GM18502 (cell line): ENCODE results near the gene KCNQ1.
A peak's percentile ranks its signal among the peaks of the same experiment; 100 is the strongest.

Experiments
- ATAC-seq: cut with Tn5 transposase; IDR thresholded peaks from one replicate; pipeline ENCODE4 v1.9.1; 2021; ENCODE audit warnings: mild to moderate bottlenecking; ENCODE audit not compliant: unreplicated experiment, poor library complexity

KCNQ1 gene

DNA sequence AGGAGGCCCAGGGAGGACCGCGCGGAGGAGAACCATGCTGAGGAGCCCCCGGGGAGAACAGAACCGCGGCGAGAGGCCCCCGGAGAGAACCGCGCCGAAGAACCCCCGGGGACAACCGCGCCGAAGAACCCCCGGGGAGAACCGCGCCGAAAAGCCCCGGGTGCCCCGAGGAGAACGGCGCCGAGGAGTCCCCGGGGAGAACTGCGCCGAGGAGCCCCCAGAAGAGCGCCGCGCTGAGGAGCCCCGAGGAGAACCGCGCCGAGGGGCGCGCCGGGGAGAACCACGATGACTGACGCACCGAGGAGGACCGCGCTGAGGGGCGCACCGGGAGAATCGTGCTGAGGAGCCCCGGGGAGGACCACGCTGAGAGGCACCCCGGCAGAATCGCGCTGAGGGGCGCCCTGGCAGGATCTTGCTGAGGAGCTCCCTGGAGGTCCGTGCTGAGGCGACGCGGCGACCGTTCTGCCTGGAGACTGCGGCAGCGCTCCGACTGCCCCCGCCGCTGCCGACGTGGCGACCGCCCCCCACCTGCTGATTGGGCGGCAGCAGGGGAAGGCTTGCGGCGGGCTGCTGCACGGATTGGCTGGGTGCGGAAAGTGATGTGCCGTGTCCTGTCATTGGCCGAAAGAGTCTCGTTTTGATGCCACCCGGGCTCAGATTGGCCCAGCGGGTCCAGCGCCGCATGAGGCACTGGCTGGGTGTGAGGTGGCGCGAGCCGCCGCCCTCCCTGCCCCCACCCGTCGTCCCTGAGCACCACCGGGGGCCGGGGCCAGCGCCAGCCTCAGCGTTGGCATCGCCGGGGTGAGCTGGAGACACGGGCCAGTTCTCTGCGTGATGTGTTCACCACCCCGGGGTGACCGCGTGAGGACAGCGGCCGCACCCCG lies 255.0 kb downstream of the KCNQ1 start, which contains the start of gene KCNQ1OT1:
Gene KCNQ1OT1 (minus strand): TSS at position 464 of the 884 bp plus-strand sequence.
- ATAC-seq = peak; percentile 93

DNA sequence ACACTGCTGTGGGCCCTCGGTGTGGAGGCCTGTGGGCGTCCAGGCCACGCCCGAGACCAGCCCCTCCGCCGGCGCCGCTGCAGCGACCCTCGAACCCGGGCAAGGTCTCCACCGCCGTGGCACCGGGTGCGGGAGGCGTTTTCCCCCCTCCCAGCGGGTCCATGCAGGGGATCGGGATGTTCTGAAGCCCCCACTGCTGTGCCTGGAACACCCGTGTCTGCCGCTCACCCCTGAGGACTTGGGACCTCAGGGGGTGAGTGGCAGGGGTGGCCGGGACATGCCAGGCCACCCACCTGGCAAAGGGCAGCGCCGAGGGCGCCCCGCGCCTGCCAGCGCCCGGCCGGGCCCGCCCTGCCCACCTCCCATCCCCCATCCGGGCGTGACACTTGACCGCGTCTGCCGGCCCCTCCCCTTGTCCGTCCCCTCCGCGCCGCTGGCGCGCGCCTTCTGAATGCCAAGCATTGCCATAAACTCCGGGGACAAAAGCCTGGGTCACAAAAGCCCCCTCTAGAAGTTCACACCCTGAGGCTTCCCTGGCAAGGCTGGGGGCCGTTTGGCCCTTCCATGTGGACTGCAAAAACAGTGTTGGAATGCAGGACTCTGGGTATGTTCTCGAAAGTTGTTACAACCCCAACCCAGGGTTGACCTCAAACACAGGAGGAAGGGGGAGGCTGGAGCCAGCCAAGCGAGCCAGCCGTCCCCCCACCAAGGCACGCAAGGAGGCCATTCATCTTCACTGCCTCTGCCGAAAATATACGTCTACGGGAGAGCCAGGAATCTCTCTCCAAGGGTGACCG lies 255.8 kb downstream of the KCNQ1 start:
- peak; percentile 35 for ATAC-seq

DNA sequence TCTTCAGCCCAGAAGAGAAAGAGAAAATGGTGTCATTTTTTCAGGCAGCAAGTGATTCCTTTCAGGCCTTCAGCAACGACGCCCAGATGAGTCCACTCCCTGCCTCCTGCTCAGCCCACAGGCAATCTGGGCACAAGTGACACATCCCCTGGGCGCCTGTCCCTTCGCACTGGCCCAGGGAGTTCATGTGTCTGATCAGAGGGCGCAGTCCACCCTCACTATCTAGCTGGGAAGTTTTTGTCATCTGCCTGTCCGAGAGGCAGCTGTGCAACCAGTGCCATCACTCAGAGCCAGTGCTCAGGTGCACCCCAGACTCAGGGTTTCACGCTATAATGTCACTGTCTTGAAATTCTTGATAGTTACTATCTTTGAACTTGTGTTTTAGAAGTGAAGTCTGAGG lies 256.4 kb downstream of the KCNQ1 start:
- no peak for ATAC-seq

DNA sequence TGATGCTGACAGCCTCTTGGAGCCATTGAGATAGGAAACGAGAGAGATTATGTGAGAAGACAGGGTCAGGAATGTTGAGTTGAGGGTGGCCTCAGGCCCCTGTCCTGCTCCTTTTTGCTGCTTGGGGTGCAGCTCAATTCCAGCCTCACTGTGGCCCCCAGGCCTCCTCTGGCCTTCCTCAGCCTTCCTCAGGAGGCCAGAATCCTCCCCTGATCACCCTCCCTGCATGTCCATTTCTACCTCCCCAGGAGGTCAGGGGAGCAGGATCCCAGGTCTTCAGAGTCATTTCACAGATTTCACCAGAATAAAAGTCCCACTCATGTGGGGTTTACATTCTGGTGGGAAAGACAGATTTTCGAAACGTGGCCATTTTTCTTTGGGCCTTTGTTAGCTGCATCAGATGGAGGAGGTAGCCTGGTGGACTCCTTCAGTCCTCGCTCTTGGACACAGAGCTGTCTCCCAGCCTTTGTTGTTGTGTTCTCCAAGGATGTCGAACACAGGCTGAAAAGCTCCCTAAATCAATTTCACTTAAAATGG lies 257.2 kb downstream of the KCNQ1 start:
- no peak for ATAC-seq

DNA sequence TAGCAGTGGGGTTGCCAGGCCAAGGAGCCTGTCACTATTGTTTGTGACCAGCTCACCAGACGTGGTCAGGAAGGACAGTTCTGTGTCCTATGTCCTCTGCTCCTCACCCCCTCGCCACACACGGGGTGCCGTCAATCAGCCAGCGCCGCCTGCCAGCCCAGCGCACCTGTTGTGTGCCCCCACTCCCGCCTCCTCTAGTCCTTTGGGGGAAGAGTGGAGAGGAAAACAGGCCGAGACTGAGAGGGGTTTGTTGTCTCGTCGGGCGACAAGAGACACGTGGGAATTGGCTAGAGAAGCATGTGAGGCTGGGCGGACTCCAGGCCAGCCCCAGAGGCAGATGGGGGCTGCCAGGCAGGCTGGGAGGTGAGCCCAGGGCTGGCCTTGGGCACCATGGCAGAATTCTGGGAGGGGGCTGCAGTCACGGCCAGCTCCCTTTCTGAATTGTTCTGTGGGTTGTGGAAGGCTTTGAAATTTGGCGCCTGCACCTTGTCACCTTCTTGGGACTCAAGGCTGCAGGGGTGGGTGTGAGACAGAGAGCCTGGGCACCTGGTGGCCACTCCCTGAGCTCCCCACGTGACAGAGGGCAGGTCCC lies 258.1 kb downstream of the KCNQ1 start:
- ATAC-seq = no peak

DNA sequence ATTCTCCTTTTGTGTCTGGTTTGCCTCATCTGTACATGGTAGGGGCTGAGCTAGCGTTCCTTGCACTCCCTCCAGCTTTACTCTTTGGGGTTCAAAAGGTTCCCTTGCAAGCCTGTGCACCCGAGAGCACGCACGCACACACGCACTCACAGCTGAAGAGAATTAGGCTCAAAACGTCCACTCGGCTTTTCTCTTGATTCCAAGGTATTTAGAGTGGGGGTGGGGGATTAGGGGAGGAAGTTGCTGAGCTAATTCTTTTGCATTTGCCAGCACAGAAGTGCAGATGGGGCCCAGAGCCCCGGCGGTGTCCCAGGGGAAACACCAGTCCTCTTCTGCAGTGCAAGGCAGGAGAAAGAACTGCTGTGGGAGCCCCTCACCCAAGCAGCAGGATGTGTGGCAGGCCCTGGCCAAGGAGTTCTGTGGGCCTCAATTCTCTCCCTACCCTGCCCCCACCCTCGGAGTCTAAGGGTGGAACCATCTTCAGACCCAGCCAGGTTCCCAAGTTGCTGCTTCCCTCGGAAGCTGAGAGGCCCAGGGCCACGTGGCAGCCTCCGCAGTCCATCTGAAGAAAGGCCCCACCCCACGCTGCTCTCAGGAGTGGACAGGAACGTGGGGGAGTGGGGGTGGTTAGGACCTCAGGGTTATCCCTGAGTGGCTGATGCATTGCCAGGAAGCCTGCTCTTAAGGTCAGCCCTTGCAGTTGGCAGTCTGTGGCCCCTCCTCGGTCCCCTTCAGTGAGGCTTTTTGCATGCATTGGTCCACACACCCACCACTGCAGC lies 258.7 kb downstream of the KCNQ1 start:
- ATAC-seq = no peak

DNA sequence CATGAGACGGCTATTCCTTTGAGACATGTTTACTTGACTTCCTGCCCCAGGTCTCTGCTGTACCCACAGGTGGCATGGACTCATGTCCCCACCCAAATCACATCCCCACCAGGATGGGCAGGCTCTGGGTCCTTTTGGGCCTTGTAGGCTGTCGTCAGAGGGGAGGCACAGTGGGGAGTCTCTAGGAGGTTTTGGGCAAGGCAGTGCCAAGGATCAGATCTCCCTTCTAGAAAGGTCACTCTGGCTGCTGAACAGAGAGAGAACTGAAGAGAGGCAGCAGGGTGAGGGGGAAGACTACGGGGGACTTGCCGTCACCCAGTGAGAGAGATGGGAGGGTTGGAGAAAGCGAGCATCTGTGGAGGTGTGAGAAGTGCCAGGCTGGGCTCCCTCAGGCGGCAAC lies 259.5 kb downstream of the KCNQ1 start:
- ATAC-seq = no peak

DNA sequence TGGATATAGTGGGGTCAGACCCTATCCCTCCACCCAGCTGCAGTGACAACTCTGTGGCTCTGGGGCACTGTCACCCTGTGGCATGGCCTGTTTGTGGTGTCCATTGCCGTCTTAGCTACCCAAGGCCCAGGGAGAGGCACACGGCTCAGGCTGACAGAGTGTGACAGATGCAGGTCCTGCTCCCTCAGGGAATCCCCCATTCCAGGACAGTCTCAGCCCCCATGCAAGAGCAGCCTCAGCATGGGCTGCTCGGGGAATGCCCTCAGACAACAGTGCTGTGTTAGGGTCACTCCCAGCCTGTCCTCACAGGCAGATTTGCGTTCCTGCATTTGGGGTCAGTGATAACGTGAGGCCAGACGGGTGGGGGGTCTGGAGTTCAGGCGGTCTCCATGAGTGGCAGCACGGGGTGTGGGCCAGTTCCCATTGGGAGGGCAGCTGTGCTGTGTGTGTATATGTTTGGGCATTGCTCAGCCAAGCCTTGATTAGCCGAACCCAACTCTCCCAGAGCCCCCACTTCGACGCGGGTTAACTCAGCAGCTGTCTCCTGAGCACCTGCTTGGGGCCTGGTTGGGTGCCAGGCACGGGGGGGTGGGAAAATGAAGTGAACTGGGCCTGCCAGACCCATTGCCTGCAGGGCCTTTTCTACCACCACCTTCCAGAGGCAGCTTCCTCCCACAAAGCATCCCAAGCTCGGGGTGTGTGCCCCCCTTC lies 260.2 kb downstream of the KCNQ1 start:
- no peak for ATAC-seq

DNA sequence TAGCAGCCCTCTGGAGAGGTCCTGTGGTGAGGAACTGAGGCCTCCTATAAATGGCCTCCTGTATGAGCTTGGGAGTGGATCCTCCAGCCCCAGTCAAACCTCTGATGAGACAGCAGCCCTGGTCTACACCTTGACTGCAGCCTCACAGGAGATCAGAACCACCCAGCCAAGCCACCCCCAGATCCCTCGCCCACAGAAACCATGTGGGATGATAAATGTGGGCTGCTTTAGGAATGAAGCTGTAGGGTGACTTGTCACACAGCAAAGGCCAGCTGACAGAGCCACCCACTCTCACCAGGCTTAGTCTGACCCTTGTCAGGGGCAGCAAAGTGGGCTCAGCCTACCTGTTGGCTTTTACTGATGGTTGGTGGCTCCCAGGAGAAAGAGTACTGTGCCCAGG lies 261.5 kb downstream of the KCNQ1 start:
- no peak for ATAC-seq

DNA sequence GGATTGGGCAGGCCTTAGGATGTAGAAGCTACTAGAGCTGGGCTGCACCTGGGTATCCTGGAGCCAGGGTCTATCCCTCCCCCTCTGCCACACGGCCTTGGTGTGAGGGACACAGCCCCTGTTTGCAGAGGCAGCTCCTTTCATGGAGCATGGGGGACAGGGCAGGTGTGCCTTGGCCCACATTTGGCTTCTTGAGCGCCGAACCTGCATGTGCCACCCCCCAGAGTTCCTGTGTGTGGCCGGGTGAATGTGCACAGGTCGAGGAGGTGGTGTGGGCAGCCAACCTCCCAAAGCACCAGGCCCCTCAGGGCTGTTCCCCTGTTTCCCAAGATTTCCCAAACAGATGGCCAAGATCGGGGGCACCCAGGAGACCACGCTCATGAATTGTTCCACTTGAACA lies 262.9 kb downstream of the KCNQ1 start:
- ATAC-seq = no peak

DNA sequence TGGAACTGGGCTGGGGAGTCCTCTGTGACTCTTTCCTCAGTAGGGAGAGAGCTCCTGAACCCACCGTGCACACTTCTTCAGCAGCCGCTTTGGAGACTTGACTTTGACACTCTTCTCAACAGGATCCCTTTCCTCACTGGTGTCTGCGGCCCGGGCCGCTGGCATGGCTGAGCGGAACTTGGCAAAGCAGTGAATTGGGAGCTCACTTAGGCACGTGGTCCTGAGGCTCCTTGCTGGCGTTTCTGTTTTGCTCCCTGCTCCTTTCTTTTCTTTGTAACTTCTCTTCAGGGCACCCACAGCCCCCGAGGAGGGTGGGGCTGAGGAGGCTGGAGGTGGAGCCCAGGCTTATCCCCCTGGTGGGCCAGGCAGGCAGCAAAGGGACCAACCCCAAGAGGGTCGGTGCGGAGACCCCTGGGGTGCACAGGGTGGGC lies 263.4 kb downstream of the KCNQ1 start:
- no peak for ATAC-seq

DNA sequence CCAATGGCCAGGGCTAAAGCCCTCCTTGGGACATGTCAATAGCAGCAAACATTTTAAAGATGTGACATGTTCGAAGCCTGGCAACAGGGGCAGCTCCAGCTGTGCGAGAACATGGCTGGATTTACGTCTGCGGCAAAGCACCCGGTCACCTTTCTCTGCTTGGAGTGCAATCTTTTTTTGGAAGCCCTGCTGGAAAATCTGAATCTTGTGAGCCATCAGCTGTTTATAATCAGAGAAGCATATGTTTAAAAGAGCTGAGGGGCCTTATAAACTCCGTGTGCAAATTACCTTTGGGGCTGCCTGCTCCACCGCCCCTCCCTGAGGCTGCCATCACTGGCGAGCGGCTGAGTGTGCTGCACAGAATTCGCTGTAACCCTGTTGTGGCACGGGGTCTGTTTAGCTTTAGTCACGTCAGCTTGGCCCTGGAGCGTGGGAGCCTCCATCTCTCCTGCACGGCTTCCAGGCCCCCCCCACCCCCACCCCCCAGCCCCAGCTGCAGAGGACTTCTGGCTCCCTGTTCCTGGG lies 264.0 kb downstream of the KCNQ1 start:
- ATAC-seq = no peak

DNA sequence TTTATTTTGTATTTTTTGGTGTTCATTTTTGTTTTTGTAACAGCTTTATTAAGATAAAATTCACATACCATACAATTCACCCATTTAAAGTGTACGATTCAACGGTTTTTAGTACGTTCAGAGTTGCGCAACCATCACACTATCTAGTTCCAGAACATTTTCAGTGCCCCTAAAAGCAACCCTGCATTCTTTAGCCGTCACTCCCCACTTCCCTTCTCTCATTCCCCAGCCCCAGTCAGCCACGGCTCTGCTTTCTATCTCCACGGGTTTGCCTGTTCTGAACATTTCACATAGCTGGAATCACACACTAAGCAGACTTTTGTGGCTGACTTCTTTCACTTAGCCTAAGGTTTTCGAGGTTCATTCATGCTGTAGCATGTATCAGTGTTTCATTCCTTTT lies 264.6 kb downstream of the KCNQ1 start:
- no peak for ATAC-seq

DNA sequence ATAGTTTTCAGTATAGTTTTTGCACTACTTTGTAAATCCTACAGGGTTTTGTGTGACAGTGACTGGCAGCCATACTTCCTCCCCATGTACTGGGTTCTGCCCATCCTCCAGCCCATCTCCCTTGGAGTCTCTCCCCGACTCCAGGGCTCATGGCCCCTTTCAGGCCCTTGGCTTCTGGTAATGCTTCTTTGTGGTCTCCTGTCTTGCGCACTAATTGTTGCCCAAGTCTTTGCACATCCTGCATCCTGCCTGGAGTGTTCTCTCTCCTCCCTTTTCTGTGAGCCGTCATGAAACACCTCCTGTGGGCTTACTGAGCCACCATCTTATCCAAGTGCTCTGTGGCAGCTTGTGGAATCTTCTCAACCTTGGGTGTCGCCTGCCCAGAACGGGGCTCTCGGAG lies 266.4 kb downstream of the KCNQ1 start:
- no peak for ATAC-seq

DNA sequence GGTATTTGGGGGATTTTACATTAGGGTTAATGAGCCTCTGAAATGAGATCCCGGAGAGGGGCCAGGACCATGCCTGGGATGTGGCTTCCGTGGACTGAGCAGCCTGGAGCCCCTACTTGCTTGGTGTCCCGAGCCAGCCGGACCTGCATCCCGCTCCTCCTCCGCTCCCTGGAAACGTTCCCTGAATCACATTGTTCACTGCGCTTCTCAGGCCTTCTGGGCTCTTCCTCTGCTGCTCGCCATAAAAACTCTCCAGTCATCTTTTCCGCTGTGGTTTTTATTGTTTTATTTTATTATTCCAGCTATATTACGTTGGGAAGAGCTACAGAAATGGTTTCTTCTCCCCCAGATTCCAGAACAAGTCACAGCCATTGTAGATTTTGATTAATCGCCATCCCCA lies 268.3 kb downstream of the KCNQ1 start:
- ATAC-seq = no peak

DNA sequence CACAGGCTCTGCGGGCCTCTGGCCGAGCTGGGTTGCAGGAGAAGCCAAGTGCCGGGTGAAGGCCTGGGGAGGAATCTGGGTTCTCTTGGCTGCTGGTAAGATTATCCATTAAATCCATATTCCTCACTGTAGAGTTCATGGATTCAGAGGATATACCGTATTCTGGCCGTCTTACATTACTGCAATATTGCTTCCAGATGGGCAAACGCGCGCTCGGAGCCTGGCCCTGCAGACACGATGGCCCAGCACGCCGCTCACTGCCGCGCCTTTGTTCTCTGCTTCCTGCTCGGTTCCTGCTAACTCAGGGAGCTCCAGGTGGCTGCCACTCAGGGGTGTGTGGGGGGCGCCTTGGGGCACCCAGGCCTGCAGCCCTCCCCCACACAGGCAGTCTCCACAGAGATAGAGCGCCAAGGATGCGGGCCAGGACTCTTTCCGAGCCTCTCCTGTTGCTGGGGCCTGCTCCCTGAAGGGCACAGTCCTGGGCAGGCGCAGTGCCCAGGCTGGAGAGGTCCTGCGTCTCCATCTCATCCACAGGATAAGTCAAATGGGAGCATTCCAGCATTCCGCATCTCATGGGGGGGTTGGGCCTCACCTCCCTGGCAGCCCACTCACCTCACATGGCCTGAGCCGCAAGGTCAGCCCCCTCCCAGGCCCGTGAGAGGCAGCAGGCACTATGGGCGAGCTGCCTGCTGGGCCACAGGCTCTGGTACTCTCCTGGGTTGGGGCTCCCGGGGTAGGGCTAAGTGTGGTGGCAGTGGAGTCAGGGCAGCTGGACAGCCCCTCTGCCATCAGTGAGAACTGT lies 269.1 kb downstream of the KCNQ1 start:
- no peak for ATAC-seq

DNA sequence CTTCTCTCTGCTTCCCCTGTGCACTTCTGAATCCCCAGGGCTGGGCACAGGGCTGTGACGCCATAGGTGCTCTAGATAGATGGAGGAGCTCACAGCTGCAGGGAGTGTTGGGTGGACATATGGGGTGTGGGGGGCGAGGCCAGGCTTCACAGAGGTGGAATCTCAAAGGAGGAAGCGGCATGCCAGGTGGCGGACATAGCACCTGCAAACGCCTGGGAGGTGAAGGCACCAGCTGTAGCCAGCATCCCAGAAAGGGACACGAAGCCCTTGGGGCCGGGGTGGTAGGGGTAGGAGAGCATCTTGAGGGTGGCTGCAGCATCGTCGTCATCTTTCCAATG lies 269.6 kb downstream of the KCNQ1 start:
- no peak for ATAC-seq

DNA sequence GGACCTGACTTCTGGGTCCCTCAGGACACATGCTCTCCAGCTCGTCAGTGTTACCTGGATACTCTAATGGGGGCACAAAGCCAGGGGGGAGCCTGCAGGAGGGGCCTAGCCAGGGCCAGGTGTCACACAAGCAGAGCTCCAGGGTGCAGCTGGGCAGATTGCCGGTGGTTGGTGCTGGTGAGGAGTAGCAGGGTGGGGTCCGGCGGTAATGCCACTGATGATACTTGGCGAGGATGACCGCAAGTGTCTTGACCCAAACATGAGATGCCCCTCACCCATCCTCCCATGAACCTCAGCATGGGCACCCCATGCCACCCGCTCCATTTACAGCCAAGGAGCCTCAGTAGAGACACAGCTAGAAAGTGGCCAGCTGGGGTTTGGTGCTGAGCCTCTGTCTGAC lies 270.1 kb downstream of the KCNQ1 start:
- ATAC-seq = no peak
